IMR-90 (cell line): ENCODE results near the gene AMTN. TPM values are rescaled to one million over a fixed set of nuclear protein-coding genes. Genes with fewer than 3 reads are reported as not detected.

Source experiments
- ATAC-seq: fragments of 200-7000 bp; cut with Tn5 transposase; 2 replicates; pipeline ENCODE4 v1.9.1; 2020; ENCODE audit warnings: low read depth, mild to moderate bottlenecking, moderate library complexity
- BruUV-seq: library from RNA; stranded (reverse); fragments of 400-500 nt; replicated peaks from 2 replicates; lab custom pipeline; 2021; lab: Mats Ljungman, UMichigan
- CTCF ChIA-PET: fragments of 300-600 bp; formaldehyde crosslinking; extraction: SDS; loops from one replicate; lab custom pipeline; 2021; ENCODE audit warnings: antibody characterized with exemption; lab: Yijun Ruan, JAX
- POLR2A ChIA-PET: fragments of 300-600 bp; sonication (Branson Sonifier 250); formaldehyde crosslinking; loops from one replicate; lab custom pipeline; 2022; ENCODE audit warnings: antibody characterized with exemption; ENCODE audit not compliant: unreplicated experiment; lab: Charles Lee
- DNase-seq: peaks from one replicate; pipeline ENCODE4 v3.0.0; 2013
- H2AFZ ChIP-seq: replicated peaks from 2 replicates; pipeline ENCODE3; 2013; ENCODE audit warnings: low read length, mild to moderate bottlenecking; ENCODE audit not compliant: poor library complexity
- H2AK5ac ChIP-seq: 2 replicates; pipeline ENCODE4 v1.6.1; 2013; ENCODE audit warnings: low read depth, low read length, inconsistent platforms
- H2AK9ac ChIP-seq: replicated peaks from 2 replicates; pipeline ENCODE3; 2013; ENCODE audit warnings: mild to moderate bottlenecking, low read depth, low read length, moderate library complexity; ENCODE audit not compliant: poor library complexity
- H2BK120ac ChIP-seq: 2 replicates; pipeline ENCODE4 v1.6.1; 2013; ENCODE audit warnings: low read depth, low read length, inconsistent platforms
- H2BK15ac ChIP-seq: 3 replicates; pipeline ENCODE4 v1.6.1; 2013; ENCODE audit warnings: low read depth, low read length, inconsistent platforms
- H2BK20ac ChIP-seq: 2 replicates; pipeline ENCODE4 v1.6.1; 2013; ENCODE audit warnings: low read depth, mild to moderate bottlenecking, inconsistent platforms, low read length, moderate library complexity
- H2BK5ac ChIP-seq: 2 replicates; pipeline ENCODE4 v1.6.1; 2013; ENCODE audit warnings: mild to moderate bottlenecking, low read depth, low read length, inconsistent platforms; ENCODE audit not compliant: poor library complexity, severe bottlenecking
- H3K14ac ChIP-seq: replicated peaks from 2 replicates; pipeline ENCODE4 v1.6.1; 2013; ENCODE audit warnings: low read depth, low read length, inconsistent platforms
- H3K18ac ChIP-seq: 2 replicates; pipeline ENCODE4 v1.6.1; 2013; ENCODE audit warnings: low read depth, low read length, control low read depth
- H3K23ac ChIP-seq: 2 replicates; pipeline ENCODE4 v1.6.1; 2013; ENCODE audit warnings: low read depth, low read length, inconsistent platforms
- H3K27ac ChIP-seq: 2 replicates; pipeline ENCODE4 v1.5.1; 2013; ENCODE audit warnings: mild to moderate bottlenecking, control low read depth, low read length; ENCODE audit not compliant: insufficient read depth
- H3K27me3 ChIP-seq: 2 replicates; pipeline ENCODE4 v1.6.1; 2013; ENCODE audit warnings: low read length; ENCODE audit not compliant: control insufficient read depth, insufficient read depth
- H3K36me3 ChIP-seq: 2 replicates; pipeline ENCODE4 v1.6.1; 2013; ENCODE audit warnings: low read length, mixed read lengths; ENCODE audit not compliant: control insufficient read depth, insufficient read depth
- H3K4ac ChIP-seq: 2 replicates; pipeline ENCODE4 v1.6.1; 2013; ENCODE audit warnings: low read depth, low read length, inconsistent platforms
- H3K4me1 ChIP-seq: 2 replicates; pipeline ENCODE4 v1.6.1; 2013; ENCODE audit warnings: low read length, mixed read lengths; ENCODE audit not compliant: control insufficient read depth, insufficient read depth
- H3K4me2 ChIP-seq: 2 replicates; pipeline ENCODE4 v1.6.1; 2013; ENCODE audit warnings: low read depth, mild to moderate bottlenecking, control low read depth, low read length, moderate library complexity
- H3K4me3 ChIP-seq: 2 replicates; pipeline ENCODE4 v1.5.1; 2013; ENCODE audit warnings: low read depth, mild to moderate bottlenecking, control low read depth, low read length, moderate library complexity; ENCODE audit not compliant: insufficient read depth
- H3K56ac ChIP-seq: 2 replicates; pipeline ENCODE4 v1.6.1; 2013; ENCODE audit warnings: low read length, inconsistent platforms; ENCODE audit not compliant: insufficient read depth; ENCODE audit errors: extremely low read depth
- H3K79me1 ChIP-seq, 2 experiments: 2 replicates each; pipeline ENCODE4 v1.6.1; 2013; ENCODE audit warnings: low read length in 2 of 2, inconsistent platforms in 1 of 2, low read depth in 1 of 2
- H3K9ac ChIP-seq: 2 replicates; pipeline ENCODE4 v1.6.1; 2013; ENCODE audit warnings: low read depth, low read length, control low read depth
- H3K9me1 ChIP-seq: 2 replicates; pipeline ENCODE4 v1.6.1; 2013; ENCODE audit warnings: low read length, inconsistent platforms; ENCODE audit not compliant: insufficient read depth
- H3K9me3 ChIP-seq: 2 replicates; pipeline ENCODE4 v1.6.1; 2013; ENCODE audit warnings: low read length; ENCODE audit not compliant: control insufficient read depth, insufficient read depth
- H4K20me1 ChIP-seq: 2 replicates; pipeline ENCODE4 v1.6.1; 2013; ENCODE audit warnings: low read length, inconsistent platforms; ENCODE audit not compliant: insufficient read depth
- H4K5ac ChIP-seq: 2 replicates; pipeline ENCODE4 v1.6.1; 2013; ENCODE audit warnings: mild to moderate bottlenecking, low read depth, low read length, control low read depth
- H4K8ac ChIP-seq, 2 experiments: 2 replicates each; pipeline ENCODE4 v1.6.1; 2013; ENCODE audit warnings: low read depth in 2 of 2, low read length in 2 of 2, control low read depth in 1 of 2, inconsistent platforms in 1 of 2
- H4K91ac ChIP-seq: 2 replicates; pipeline ENCODE4 v1.6.1; 2013; ENCODE audit warnings: low read depth, low read length, inconsistent platforms; ENCODE audit not compliant: insufficient read depth
- CTCF ChIP-seq: conservative IDR thresholded peaks from 2 replicates; pipeline ENCODE4 v1.5.1; 2012; ENCODE audit warnings: mild to moderate bottlenecking, low read depth, low read length, improper control_type of control experiment
- USF2 ChIP-seq: fragments of 150-350 bp; IDR thresholded peaks from 2 replicates; pipeline ENCODE4 v1.6.1; 2017; ENCODE audit warnings: mild to moderate bottlenecking, antibody characterized with exemption, low read length, low read depth
- dilution Hi-C: fragments of 300-500 bp; cut with HindIII; formaldehyde crosslinking; loops from one replicate; pipeline ENCODE4 v1.14.3; 2018; ENCODE audit warnings: low sequenced_read_pairs; ENCODE audit not compliant: unreplicated experiment
- in situ Hi-C: fragments of 300-500 bp; cut with MboI; formaldehyde crosslinking; loops from 3 replicates; pipeline ENCODE4 v1.14.3; 2019; ENCODE audit warnings: low sequenced_read_pairs, inconsistent platforms, mixed read lengths
- intact Hi-C: fragments of 100-400 bp; cut with micrococcal nuclease; formaldehyde crosslinking; loops from 2 replicates; pipeline ENCODE4 v1.10.0; 2022
- polyA plus RNA-seq, 3 experiments: library from polyadenylated mRNA; depleted of rRNA; stranded (reverse); fragments of >200 nt; gene quantifications; 2 replicates each; pipeline ENCODE4 v1.2.3, GENCODE V29; 2012; ENCODE audit warnings: low replicate concordance in 1 of 3
- total RNA-seq: library from RNA; depleted of rRNA; stranded (reverse); fragments of >200 nt; gene quantifications from 2 replicates; pipeline ENCODE4 v1.2.3, GENCODE V29; 2012

AMTN gene
- total and polyA plus RNA-seq, 2 of the 4 experiments (the other 2 are of a cell fraction) = not detected

DNA sequence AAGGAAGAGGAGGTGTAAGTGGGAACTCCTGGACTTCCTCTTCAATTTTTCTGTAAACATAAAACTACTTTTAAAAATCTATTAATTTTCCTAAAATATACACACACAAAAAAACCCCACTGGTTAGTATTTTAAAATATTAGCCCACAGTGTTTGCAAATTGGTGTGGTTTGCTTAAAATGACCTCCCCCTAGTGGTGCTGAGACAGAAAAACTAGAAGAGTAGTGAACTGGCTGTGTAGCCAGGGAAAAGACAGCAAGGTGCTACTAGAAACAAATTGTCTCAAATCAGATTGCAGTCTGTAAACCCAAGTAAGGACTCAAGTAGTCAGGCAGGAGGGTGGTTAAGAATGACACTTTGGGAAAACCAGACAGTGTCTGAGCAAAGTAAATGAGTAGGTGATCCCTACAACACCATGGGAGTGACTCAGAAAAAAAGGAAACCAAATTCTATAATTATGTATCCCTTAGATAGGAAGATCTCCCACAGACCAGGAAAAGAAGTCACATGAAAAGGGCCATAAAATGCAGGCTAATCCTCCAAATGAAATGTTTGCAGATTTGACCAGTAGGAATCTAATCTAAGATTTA lies 26.0 kb downstream of the AMTN start:
- H4K20me1 ChIP-seq = no peaks in the 10 kb centered on the region
- no peak overlapping the region for H3K27ac ChIP-seq
- no TSS peak for BruUV-seq
- no peak overlapping the region for H3K18ac ChIP-seq
- no peaks in the 10 kb centered on the region for H3K4me1 ChIP-seq
- no peak overlapping the region for H2AFZ ChIP-seq
- H3K9ac ChIP-seq = no peak overlapping the region
- H3K79me1 ChIP-seq = no peaks in the 10 kb centered on the region
- H3K56ac ChIP-seq = no peak overlapping the region
- H2BK5ac ChIP-seq = no peak overlapping the region
- no peak overlapping the region for H4K91ac ChIP-seq
- H2BK120ac ChIP-seq = no peak overlapping the region
- dilution Hi-C loops = no loop called here
- H4K8ac ChIP-seq = no peak overlapping the region
- H2BK15ac ChIP-seq = no peak overlapping the region
- no peaks in the 10 kb centered on the region; the same call in 1 of the 2 replicates for H3K27me3 ChIP-seq
- H2AK5ac ChIP-seq = no peak overlapping the region
- DNase-seq (peak; percentile 10), ATAC-seq (peak; percentile 63; the same call in 1 of the 2 replicates)
- H3K4me2 ChIP-seq = no peak overlapping the region
- in situ Hi-C loops = no loop called here
- H4K5ac ChIP-seq = no peak overlapping the region
- no peak overlapping the region for H3K4me3 ChIP-seq
- no peak overlapping the region for H3K4ac ChIP-seq
- ChIA-PET POLR2A (no interaction called here), CTCF (no interaction called here)
- no peak overlapping the region for H2BK20ac ChIP-seq
- H3K36me3 ChIP-seq = no peaks in the 10 kb centered on the region
- H2AK9ac ChIP-seq = no peak overlapping the region
- intact Hi-C loops = no loop called here
- TF ChIP-seq CTCF (peak; percentile 41), USF2 (no peak)
- H3K14ac ChIP-seq = no peak overlapping the region
- H3K23ac ChIP-seq = no peak overlapping the region
- H3K9me3 ChIP-seq = no peaks in the 10 kb centered on the region
- H3K9me1 ChIP-seq = no peaks in the 10 kb centered on the region
